A549 (cell line): Measurements from ENCODE around the gene MC5R. TPM values are rescaled to one million over a fixed set of nuclear protein-coding genes. Genes with fewer than 3 reads are reported as not detected.

Experiments used
- ATAC-seq, 2 experiments: fragments of 200-7000 bp in 1 of 2; fragments of >200 bp in 1 of 2; cut with Nextera tagmentation in 1 of 2; cut with Tn5 transposase in 1 of 2; 3 replicates each; pipeline versions ENCODE4 v1.8.0 to v1.9.1; 2018 to 2020; ENCODE audit warnings: mild to moderate bottlenecking in 1 of 2, moderate library complexity in 1 of 2
- CTCF ChIA-PET: fragments of 300-600 bp; sonication (Branson Sonifier 250); formaldehyde crosslinking; extraction: SDS; loops from one replicate; lab custom pipeline; 2021; ENCODE audit warnings: antibody characterized with exemption, inconsistent platforms; lab: Yijun Ruan, JAX
- POLR2A ChIA-PET: fragments of 350-600 bp; formaldehyde crosslinking; extraction: SDS; loops from one replicate; lab custom pipeline; 2021; ENCODE audit warnings: antibody characterized with exemption, inconsistent platforms; lab: Yijun Ruan, JAX
- DNase-seq, 2 experiments: peaks; one replicate each; pipeline versions ENCODE4 v3.0.0 to v3.0.0-alpha.2; 2011 to 2016; ENCODE audit warnings: low read depth in 1 of 2, low spot score in 1 of 2
- FAIRE-seq: peaks from 2 replicates; lab custom pipeline; 2011; peaks lifted over from hg19 to GRCh38; lab: Jason Lieb, UNC
- H3K27ac ChIP-seq, 2 experiments: fragments of >200 bp; sonication (Bioruptor Twin); formaldehyde crosslinking; 3 replicates each; pipeline ENCODE4 v1.5.1; 2016 to 2017
- H3K4me1 ChIP-seq: fragments of >200 bp; sonication (Bioruptor Twin); formaldehyde crosslinking; 3 replicates; pipeline ENCODE4 v1.6.1; 2016
- H3K4me2 ChIP-seq: fragments of >200 bp; sonication (Bioruptor Twin); formaldehyde crosslinking; 3 replicates; pipeline ENCODE4 v1.6.1; 2016
- H3K4me3 ChIP-seq: fragments of >200 bp; sonication (Bioruptor Twin); formaldehyde crosslinking; 3 replicates; pipeline ENCODE4 v1.5.1; 2016
- H3K9me3 ChIP-seq: fragments of >200 bp; sonication (Bioruptor Twin); formaldehyde crosslinking; 3 replicates; pipeline ENCODE4 v1.6.1; 2016
- HOXB13 ChIP-seq: fragments of 250-450 bp; sonication (Bioruptor Pico); IDR thresholded peaks from 2 replicates; pipeline ENCODE4 v1.5.0; 2020; ENCODE audit warnings: low read depth, mild to moderate bottlenecking, moderate library complexity
- NR3C1 ChIP-seq: fragments of >200 bp; sonication (Bioruptor Twin); formaldehyde crosslinking; IDR thresholded peaks from 3 replicates; pipeline ENCODE4 v1.6.1; 2017
- RAD21 ChIP-seq, 2 experiments: fragments of >200 bp in 1 of 2; sonication (Bioruptor Twin) in 1 of 2; formaldehyde crosslinking in 1 of 2; IDR thresholded peaks in 1 of 2; conservative IDR thresholded peaks in 1 of 2; 2 replicates in 1 of 2; 3 replicates in 1 of 2; pipeline ENCODE4 v1.6.1; 2012 to 2018; ENCODE audit warnings: inconsistent platforms in 1 of 2
- TP53 ChIP-seq: fragments of 250-450 bp; sonication (Bioruptor Pico); IDR thresholded peaks from 2 replicates; pipeline ENCODE4 v1.5.0; 2021; ENCODE audit warnings: mild to moderate bottlenecking, moderate library complexity
- ZSCAN20 ChIP-seq: fragments of 250-450 bp; sonication (Bioruptor Pico); IDR thresholded peaks from 2 replicates; pipeline ENCODE4 v1.8.0; 2022; ENCODE audit warnings: mild to moderate bottlenecking, moderate library complexity
- WGBS: methylation state at CpG from one replicate; pipeline ENCODE4 v1.1.6; 2017; ENCODE audit errors: missing lambda C conversion rate; 5-methylcytosine and 5-hydroxymethylcytosine counted together
- polyA plus RNA-seq, 4 experiments: library from polyadenylated mRNA; depleted of rRNA in 3 of 4; stranded (reverse); fragments of >200 nt; fragmentation: RNase III in 1 of 4; extraction: RNeasy Plus Mini Kit Qiagen cat#74134 plus additional on column Dnase treatment in 1 of 4; gene quantifications; 2 replicates in 3 of 4; 3 replicates in 1 of 4; pipeline ENCODE4 v1.2.3, GENCODE V29; 2011 to 2017
- TF ChIP-seq, protein P1 (sequence below): fragments of >200 bp; sonication (Bioruptor Twin); formaldehyde crosslinking; IDR thresholded peaks from 3 replicates; pipeline ENCODE4 v1.5.1; 2016

Gene MC5R
- polyA plus RNA-seq, 2 of the 4 experiments (the other 2 are of a cell fraction), result not detected

DNA sequence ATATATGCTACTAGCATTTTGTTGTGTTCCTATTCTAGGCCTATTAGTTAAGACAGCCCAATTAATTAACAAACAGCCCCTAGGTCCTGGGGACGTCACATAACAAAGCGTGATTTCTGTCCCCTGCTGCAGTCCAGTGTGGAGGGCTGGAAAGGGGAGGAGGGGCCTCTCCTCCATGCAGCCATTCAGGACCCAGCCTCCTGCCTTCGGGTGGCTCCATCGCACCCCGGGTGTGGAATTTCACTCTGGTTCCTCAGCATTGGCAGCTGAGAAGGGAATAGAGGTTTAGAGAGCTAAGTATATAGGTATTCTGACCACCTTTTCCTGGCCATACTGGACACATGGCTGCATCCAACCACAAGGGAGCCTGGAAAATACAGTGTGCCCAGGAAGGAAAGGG lies 49.0 kb downstream of the MC5R start (continued):
- TF ChIP-seq, protein P1, sequence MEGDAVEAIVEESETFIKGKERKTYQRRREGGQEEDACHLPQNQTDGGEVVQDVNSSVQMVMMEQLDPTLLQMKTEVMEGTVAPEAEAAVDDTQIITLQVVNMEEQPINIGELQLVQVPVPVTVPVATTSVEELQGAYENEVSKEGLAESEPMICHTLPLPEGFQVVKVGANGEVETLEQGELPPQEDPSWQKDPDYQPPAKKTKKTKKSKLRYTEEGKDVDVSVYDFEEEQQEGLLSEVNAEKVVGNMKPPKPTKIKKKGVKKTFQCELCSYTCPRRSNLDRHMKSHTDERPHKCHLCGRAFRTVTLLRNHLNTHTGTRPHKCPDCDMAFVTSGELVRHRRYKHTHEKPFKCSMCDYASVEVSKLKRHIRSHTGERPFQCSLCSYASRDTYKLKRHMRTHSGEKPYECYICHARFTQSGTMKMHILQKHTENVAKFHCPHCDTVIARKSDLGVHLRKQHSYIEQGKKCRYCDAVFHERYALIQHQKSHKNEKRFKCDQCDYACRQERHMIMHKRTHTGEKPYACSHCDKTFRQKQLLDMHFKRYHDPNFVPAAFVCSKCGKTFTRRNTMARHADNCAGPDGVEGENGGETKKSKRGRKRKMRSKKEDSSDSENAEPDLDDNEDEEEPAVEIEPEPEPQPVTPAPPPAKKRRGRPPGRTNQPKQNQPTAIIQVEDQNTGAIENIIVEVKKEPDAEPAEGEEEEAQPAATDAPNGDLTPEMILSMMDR, result no peak
- TF ChIP-seq NR3C1 (no peak), RAD21 (conservative IDR thresholded peaks at IDR 0.05 in 1 of 2, IDR thresholded peaks at IDR 0.05 in 1 of 2) (no peak), HOXB13 (no peak), TP53 (CRISPR knock-in tag) (no peak)

DNA sequence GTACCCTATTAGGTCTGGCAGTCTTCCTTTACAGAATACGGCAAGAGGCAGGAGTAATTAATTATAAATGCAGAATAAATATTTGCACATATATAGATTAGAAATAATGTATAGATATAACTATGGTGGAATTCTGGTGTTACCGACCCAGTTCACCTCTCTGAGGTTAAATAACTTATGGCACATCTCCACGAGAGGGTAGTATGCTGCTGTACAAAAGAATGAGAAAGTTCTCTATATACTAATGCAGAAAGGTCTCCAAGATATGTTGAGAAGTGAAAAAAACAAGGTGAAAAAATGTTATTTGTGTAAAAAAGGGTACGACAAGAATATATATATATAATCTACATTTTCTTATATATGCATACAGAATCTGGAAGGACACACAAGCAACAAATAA lies 50.6 kb downstream of the MC5R start:
- CTCF ChIA-PET, result no interaction called here
- FAIRE-seq (no peak), ATAC-seq (no peak)
- Histone ChIP-seq H3K4me2 (no peak overlapping the region), H3K4me1 (no peaks in the 10 kb centered on the region), H3K9me3 (no peaks in the 10 kb centered on the region), H3K27ac (no peak overlapping the region)
- POLR2A ChIA-PET, result no interaction called here
- no peak for TF ChIP-seq ZSCAN20
- TF ChIP-seq, all 56 proteins: peak for 0
- no peak for DNase-seq
- WGBS, result 32% methylated on average over 4 of the region's 4 CpGs
- no peak overlapping the region for H3K4me3 ChIP-seq

Other genes starting within 250 kb of the MC5R start
- 23.5 and 26.2 TPM in 2 replicates for gene FAM210A, start 97.6 kb upstream of the MC5R start, polyA plus RNA-seq (2011; rRNA removed)
- gene FAM210A, start 97.6 kb upstream of the MC5R start, polyA plus RNA-seq (2017; fragmentation: RNase III; extraction: RNeasy Plus Mini Kit Qiagen cat#74134 plus additional on column Dnase treatment), result 17.1 to 19.1 TPM (median 17.9 TPM) in 3 replicates
- 25.5 and 26.1 TPM in 2 replicates for gene RNMT, start 97.5 kb upstream of the MC5R start, polyA plus RNA-seq (2011; rRNA removed)
- 15.4 to 16.7 TPM (median 16.5 TPM) in 3 replicates for gene RNMT, start 97.5 kb upstream of the MC5R start, polyA plus RNA-seq (2017; fragmentation: RNase III; extraction: RNeasy Plus Mini Kit Qiagen cat#74134 plus additional on column Dnase treatment)
- not detected in 2 replicates for gene MC2R, start 91.4 kb downstream of the MC5R start, polyA plus RNA-seq (2011; rRNA removed)
- gene MC2R, start 91.4 kb downstream of the MC5R start, polyA plus RNA-seq (2017; fragmentation: RNase III; extraction: RNeasy Plus Mini Kit Qiagen cat#74134 plus additional on column Dnase treatment), result not detected in 3 replicates